Sigmoid colon (tissue), 7 donors: Measurements from ENCODE around the gene SLC25A17. TPM values are rescaled to one million over a fixed set of nuclear protein-coding genes. Genes with fewer than 3 reads are reported as not detected.

ENCODE experiments used
- DNase-seq: peaks from one replicate; pipeline ENCODE4 v3.0.0-alpha.2; 2019
- H3K27ac ChIP-seq, 4 donors: fragments of 200-600 bp; sonication (generic); one replicate each; pipeline ENCODE4 v1.5.1; 2016 to 2019; ENCODE audit warnings: mild to moderate bottlenecking in 1 of 4
- H3K27me3 ChIP-seq, 3 donors: fragments of 200-600 bp; sonication (generic); one replicate each; pipeline ENCODE4 v1.5.1; 2019; ENCODE audit warnings: mild to moderate bottlenecking in 1 of 3
- H3K36me3 ChIP-seq, 4 donors: fragments of 200-600 bp; sonication (generic); one replicate each; pipeline ENCODE4 v1.5.1; 2016 to 2019
- H3K4me1 ChIP-seq, 4 donors: fragments of 200-600 bp; sonication (generic); one replicate each; pipeline ENCODE4 v1.5.1; 2017 to 2019
- H3K4me3 ChIP-seq, 4 donors: fragments of 200-600 bp; sonication (generic); one replicate each; pipeline ENCODE4 v1.5.1; 2017 to 2019; ENCODE audit warnings: mild to moderate bottlenecking in 2 of 4, moderate library complexity in 1 of 4
- H3K9me3 ChIP-seq, 4 donors: fragments of 200-600 bp in 3 of 4; sonication (generic) in 3 of 4; one replicate each; pipeline versions ENCODE4 v1.5.1 to v1.6.1; 2013 to 2019
- EP300 ChIP-seq, 4 donors: sonication (generic); formaldehyde crosslinking; IDR thresholded peaks; one replicate each; pipeline ENCODE4 v1.6.1; 2017; ENCODE audit warnings: antibody characterized with exemption in 4 of 4
- POLR2A ChIP-seq, 2 donors: fragments of 450-650 bp; IDR thresholded peaks; one replicate each; pipeline ENCODE4 v1.6.1; 2016; ENCODE audit warnings: antibody characterized with exemption in 2 of 2, mild to moderate bottlenecking in 2 of 2, moderate library complexity in 2 of 2
- POLR2AphosphoS5 ChIP-seq, 4 donors: sonication (generic); formaldehyde crosslinking; IDR thresholded peaks; one replicate each; pipeline ENCODE4 v1.6.1; 2017; ENCODE audit warnings: antibody characterized with exemption in 4 of 4
- WGBS, 2 donors: extraction: QIAGEN DNeasy Blood & Tissue Kit; methylation state at CpG; one replicate each; pipeline ENCODE4 v1.1.7; 2013; 5-methylcytosine and 5-hydroxymethylcytosine counted together
- intact Hi-C: fragments of 100-400 bp; cut with DNase I; formaldehyde crosslinking; loops from one replicate; pipeline ENCODE4 v1.15.1; 2023
- polyA plus RNA-seq, 3 donors: library from polyadenylated mRNA; stranded (reverse); fragments of 200-250 nt; gene quantifications; one replicate each; pipeline ENCODE4 v1.2.3, GENCODE V29; 2013
- total RNA-seq, 4 donors: library from RNA; depleted of rRNA; stranded (reverse); fragments of >200 nt; gene quantifications; one replicate each; pipeline ENCODE4 v1.1.0, GENCODE V29; 2016
- TF ChIP-seq, protein P1 (sequence below), 4 experiments: fragments of 450-650 bp in 3 of 4; fragments of 200-600 bp in 1 of 4; IDR thresholded peaks; one replicate each; pipeline ENCODE4 v1.5.1; 2016 to 2019; ENCODE audit warnings: antibody characterized with exemption in 4 of 4, mild to moderate bottlenecking in 3 of 4, moderate library complexity in 2 of 4
- donor health status: healthy with polysubstance abuse.
- donor health status: Bipolar disorder and iron deficiency.
- donor health status: healthy.

Gene SLC25A17
- total and polyA plus RNA-seq, 7 donors, result 6.2 to 14.7 (median 10.7) TPM

DNA sequence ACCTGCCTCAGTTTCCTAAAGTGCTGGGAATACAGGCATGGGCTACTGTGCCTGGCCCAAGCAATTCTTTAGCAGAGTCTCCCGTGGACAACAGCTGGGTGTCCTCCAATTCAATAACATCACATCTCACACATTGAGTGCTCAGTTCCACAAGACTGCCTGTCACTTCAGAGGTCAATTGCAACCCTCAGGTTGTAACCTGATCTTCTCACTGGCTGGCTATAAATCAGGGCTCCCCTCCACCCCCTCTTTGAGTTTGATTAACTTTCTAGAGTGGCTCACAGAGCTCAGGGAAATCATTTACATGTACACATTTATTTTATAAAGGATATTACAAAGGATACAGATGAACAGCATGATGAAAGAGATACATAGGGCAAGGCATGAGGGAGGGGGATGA, 71.8 kb downstream of the SLC25A17 start:
- intact Hi-C loops, result no loop called here
- H3K9me3 ChIP-seq, result no peaks in the 10 kb centered on the region
- TF ChIP-seq EP300 (IDR thresholded peaks at IDR 0.05) (no peak), POLR2AphosphoS5 (IDR thresholded peaks at IDR 0.05) (no peak), POLR2A (IDR thresholded peaks at IDR 0.05) (no peak)
- TF ChIP-seq, protein P1, sequence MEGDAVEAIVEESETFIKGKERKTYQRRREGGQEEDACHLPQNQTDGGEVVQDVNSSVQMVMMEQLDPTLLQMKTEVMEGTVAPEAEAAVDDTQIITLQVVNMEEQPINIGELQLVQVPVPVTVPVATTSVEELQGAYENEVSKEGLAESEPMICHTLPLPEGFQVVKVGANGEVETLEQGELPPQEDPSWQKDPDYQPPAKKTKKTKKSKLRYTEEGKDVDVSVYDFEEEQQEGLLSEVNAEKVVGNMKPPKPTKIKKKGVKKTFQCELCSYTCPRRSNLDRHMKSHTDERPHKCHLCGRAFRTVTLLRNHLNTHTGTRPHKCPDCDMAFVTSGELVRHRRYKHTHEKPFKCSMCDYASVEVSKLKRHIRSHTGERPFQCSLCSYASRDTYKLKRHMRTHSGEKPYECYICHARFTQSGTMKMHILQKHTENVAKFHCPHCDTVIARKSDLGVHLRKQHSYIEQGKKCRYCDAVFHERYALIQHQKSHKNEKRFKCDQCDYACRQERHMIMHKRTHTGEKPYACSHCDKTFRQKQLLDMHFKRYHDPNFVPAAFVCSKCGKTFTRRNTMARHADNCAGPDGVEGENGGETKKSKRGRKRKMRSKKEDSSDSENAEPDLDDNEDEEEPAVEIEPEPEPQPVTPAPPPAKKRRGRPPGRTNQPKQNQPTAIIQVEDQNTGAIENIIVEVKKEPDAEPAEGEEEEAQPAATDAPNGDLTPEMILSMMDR (IDR thresholded peaks at IDR 0.05), result no peak
- no peak overlapping the region for H3K4me3 ChIP-seq
- peaks cover 0 to 5% (median 0%) of the 10 kb centered on the region in 4 donors for H3K4me1 ChIP-seq
- no peak for DNase-seq
- H3K27me3 ChIP-seq, result no peaks in the 10 kb centered on the region
- H3K36me3 ChIP-seq, result no peaks in the 10 kb centered on the region
- 70 to 87% methylated on average over 1 of the region's 1 CpG for WGBS, 2 donors
- no peak overlapping the region for H3K27ac ChIP-seq

DNA sequence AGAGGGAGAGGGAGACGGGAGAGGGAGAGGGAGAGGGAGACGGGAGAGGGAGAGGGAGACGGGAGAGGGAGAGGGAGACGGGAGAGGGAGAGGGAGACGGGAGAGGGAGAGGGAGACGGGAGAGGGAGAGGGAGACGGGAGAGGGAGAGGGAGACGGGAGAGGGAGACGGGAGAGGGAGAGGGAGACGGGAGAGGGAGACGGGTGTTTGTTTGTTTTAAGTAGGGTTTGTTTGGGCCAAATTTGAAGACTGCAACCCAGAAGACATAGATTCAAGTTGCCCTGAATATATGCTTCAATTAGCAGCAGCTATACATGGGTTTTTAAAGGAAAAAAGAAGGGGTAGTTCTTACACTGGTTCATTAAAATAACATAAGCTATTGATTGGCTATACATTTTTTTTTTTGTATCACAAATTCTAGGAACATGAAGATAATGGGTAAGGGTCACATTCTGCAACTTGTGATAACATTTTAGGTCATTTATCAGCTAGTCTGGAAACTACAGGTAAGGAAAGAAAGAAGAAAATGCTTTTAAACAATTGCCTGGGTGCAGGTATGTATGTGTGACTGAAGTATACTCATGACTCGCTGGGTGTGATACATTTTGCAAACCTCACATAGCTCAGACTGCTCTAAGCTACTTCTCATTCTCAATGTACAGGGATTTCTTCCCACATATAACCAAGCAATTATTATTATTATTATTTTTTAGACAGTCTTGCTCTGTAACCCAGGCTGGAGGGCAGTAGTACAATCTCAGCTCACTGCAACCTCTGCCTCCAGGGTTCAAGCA, 72.5 kb downstream of the SLC25A17 start:
- TF ChIP-seq POLR2AphosphoS5 (IDR thresholded peaks at IDR 0.05), result no peak
- DNase-seq, result no peak
- H3K9me3 ChIP-seq, result no peaks in the 10 kb centered on the region
- intact Hi-C loops, result no loop called here
- no peaks in the 10 kb centered on the region for H3K27me3 ChIP-seq
- no peak overlapping the region for H3K4me3 ChIP-seq
- H3K36me3 ChIP-seq, result no peaks in the 10 kb centered on the region
- H3K27ac ChIP-seq, result no peak overlapping the region
- 65 to 74% methylated on average over 5 of the region's 12 CpGs for WGBS, 2 donors
- peaks cover 0 to 1% (median 0%) of the 10 kb centered on the region in 4 donors for H3K4me1 ChIP-seq

DNA sequence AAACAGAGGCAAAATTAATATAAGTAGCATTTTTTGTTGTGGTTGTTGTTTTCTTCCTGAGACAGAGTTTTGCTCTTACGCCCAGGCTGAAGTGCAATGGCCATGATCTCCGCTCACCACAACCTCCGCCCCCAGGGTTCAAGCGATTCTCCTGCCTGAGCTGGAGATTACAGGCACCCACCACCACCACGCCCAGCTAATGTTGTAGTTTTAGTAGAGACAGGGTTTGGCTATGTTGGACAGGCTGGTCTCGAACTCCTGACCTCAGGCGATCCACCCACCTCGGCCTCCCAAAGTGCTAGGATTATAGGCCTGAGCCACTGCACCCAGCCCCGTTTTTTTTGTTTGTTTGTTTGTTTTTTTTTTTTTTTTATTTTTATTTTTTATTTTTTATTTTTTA, 75.4 kb downstream of the SLC25A17 start:
- intact Hi-C loops, result no loop called here
- WGBS, 2 donors, result 86 to 89% methylated on average over 9 of the region's 9 CpGs
- Histone ChIP-seq H3K36me3 (no peaks in the 10 kb centered on the region), H3K27ac (no peak overlapping the region), H3K4me1 (no peaks in the 10 kb centered on the region), H3K9me3 (no peaks in the 10 kb centered on the region), H3K27me3 (no peaks in the 10 kb centered on the region), H3K4me3 (no peak overlapping the region)
- DNase-seq, result no peak
- TF ChIP-seq POLR2A (IDR thresholded peaks at IDR 0.05) (no peak), POLR2AphosphoS5 (IDR thresholded peaks at IDR 0.05) (no peak), EP300 (IDR thresholded peaks at IDR 0.05) (no peak)
- TF ChIP-seq, protein P1 (IDR thresholded peaks at IDR 0.05), result no peak

DNA sequence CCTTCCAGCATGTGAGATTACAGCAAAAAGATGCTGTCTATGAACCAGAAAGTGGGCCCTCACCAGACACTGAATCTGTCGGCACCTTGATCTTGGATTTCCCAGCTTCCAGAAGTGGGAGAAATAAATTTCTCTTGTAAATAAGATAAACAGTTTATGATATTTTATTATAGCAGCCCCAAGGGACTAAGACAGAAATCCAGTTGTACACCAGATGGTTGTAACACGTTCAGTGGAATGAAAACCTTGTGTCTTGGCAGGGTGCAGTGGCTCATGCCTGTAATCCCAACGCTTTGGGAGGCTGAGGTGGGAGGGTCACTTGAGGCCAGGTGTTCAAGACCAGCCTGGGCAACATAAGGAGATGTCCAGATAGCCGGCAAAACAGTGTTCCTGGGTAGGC, 78.0 kb downstream of the SLC25A17 start:
- no peaks in the 10 kb centered on the region for H3K27me3 ChIP-seq
- 43 to 70% methylated on average over 4 of the region's 4 CpGs for WGBS, 2 donors
- intact Hi-C loops, result no loop called here
- H3K9me3 ChIP-seq, result no peaks in the 10 kb centered on the region
- no peak overlapping the region for H3K27ac ChIP-seq
- H3K36me3 ChIP-seq, result no peaks in the 10 kb centered on the region
- no peak overlapping the region for H3K4me3 ChIP-seq
- TF ChIP-seq POLR2A (IDR thresholded peaks at IDR 0.05) (no peak), EP300 (IDR thresholded peaks at IDR 0.05) (no peak), POLR2AphosphoS5 (IDR thresholded peaks at IDR 0.05) (no peak)
- TF ChIP-seq, protein P1 (IDR thresholded peaks at IDR 0.05), result no peak
- peaks cover 0 to under 1% (median 0%) of the 10 kb centered on the region in 4 donors for H3K4me1 ChIP-seq
- DNase-seq, result no peak

DNA sequence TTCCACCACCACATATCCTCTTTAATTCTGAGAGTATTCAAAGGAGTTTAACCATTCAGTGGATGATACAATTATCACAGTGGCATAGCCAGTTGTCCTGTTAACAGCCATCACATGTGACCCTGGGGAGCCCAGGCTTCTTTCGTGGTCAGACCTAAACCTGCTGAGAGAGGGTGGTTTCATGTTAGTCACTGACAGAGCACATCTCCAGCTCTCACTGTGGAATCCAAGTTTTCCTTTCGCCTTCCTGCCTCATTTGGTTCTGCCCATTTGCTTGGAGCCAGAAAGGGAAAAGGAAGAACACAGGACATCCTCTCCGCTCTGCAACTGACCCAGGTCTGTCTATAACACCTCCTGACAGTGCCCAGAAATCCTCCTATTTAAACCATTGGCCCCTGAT, 79.4 kb downstream of the SLC25A17 start:
- Histone ChIP-seq H3K4me3 (no peak overlapping the region), H3K27ac (no peak overlapping the region), H3K9me3 (no peaks in the 10 kb centered on the region), H3K36me3 (no peaks in the 10 kb centered on the region), H3K4me1 (peaks cover 0 to 7% (median 0%) of the 10 kb centered on the region in 4 donors), H3K27me3 (no peaks in the 10 kb centered on the region)
- intact Hi-C loops, result no loop called here
- TF ChIP-seq EP300 (IDR thresholded peaks at IDR 0.05), result no peak
- TF ChIP-seq POLR2A (IDR thresholded peaks at IDR 0.05), result no peak
- no peak for TF ChIP-seq POLR2AphosphoS5 (IDR thresholded peaks at IDR 0.05)
- TF ChIP-seq, protein P1 (IDR thresholded peaks at IDR 0.05), result no peak
- WGBS, 2 donors, result 87 to 90% methylated on average over 3 of the region's 3 CpGs
- no peak for DNase-seq
